Measurements from ENCODE around the gene ZFPM1. TPM values are rescaled to one million over a fixed set of nuclear protein-coding genes. Genes with fewer than 3 reads are reported as not detected.
A peak's percentile ranks its signal among the peaks of the same experiment; 100 is the strongest.

ZFPM1 gene
- total and polyA plus RNA-seq, 4 donors = 0.19 to 12.8 (median 5.3) TPM

- TF ChIP-seq, protein P1, sequence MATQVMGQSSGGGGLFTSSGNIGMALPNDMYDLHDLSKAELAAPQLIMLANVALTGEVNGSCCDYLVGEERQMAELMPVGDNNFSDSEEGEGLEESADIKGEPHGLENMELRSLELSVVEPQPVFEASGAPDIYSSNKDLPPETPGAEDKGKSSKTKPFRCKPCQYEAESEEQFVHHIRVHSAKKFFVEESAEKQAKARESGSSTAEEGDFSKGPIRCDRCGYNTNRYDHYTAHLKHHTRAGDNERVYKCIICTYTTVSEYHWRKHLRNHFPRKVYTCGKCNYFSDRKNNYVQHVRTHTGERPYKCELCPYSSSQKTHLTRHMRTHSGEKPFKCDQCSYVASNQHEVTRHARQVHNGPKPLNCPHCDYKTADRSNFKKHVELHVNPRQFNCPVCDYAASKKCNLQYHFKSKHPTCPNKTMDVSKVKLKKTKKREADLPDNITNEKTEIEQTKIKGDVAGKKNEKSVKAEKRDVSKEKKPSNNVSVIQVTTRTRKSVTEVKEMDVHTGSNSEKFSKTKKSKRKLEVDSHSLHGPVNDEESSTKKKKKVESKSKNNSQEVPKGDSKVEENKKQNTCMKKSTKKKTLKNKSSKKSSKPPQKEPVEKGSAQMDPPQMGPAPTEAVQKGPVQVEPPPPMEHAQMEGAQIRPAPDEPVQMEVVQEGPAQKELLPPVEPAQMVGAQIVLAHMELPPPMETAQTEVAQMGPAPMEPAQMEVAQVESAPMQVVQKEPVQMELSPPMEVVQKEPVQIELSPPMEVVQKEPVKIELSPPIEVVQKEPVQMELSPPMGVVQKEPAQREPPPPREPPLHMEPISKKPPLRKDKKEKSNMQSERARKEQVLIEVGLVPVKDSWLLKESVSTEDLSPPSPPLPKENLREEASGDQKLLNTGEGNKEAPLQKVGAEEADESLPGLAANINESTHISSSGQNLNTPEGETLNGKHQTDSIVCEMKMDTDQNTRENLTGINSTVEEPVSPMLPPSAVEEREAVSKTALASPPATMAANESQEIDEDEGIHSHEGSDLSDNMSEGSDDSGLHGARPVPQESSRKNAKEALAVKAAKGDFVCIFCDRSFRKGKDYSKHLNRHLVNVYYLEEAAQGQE (IDR thresholded peaks at IDR 0.05) = no peak
- TF ChIP-seq, protein P2, sequence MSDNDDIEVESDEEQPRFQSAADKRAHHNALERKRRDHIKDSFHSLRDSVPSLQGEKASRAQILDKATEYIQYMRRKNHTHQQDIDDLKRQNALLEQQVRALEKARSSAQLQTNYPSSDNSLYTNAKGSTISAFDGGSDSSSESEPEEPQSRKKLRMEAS (IDR thresholded peaks at IDR 0.05) = no peak
Measured at GRCh38 chr16:88430185-88430523, 22.9 kb upstream of the ZFPM1 start (continued).

- H3K36me3 ChIP-seq (ENCODE audit: control insufficient read depth in 4 of 4, insufficient read depth in 3 of 4, low read depth in 1 of 4, low read length in 3 of 4) = no peaks in the 10 kb centered on the region
- DNase-seq (ENCODE audit: low spot score) = no peak
- peaks cover 0 to 3% (median under 1%) of the 10 kb centered on the region in 4 donors for H3K4me1 ChIP-seq (ENCODE audit: control insufficient read depth in 4 of 4, insufficient read depth in 4 of 4, low read length in 3 of 4)
- no peak for TF ChIP-seq EGR1 (IDR thresholded peaks at IDR 0.05; ENCODE audit: low read depth in 2 of 2)
- no peak for TF ChIP-seq HNF4A (conservative IDR thresholded peaks at IDR 0.05)
- TF ChIP-seq TAF1 (conservative IDR thresholded peaks at IDR 0.05) = no peak
- TF ChIP-seq, protein P3, sequence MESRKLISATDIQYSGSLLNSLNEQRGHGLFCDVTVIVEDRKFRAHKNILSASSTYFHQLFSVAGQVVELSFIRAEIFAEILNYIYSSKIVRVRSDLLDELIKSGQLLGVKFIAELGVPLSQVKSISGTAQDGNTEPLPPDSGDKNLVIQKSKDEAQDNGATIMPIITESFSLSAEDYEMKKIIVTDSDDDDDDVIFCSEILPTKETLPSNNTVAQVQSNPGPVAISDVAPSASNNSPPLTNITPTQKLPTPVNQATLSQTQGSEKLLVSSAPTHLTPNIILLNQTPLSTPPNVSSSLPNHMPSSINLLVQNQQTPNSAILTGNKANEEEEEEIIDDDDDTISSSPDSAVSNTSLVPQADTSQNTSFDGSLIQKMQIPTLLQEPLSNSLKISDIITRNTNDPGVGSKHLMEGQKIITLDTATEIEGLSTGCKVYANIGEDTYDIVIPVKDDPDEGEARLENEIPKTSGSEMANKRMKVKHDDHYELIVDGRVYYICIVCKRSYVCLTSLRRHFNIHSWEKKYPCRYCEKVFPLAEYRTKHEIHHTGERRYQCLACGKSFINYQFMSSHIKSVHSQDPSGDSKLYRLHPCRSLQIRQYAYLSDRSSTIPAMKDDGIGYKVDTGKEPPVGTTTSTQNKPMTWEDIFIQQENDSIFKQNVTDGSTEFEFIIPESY (IDR thresholded peaks at IDR 0.05) = no peak
- TF ChIP-seq NR2F2 (IDR thresholded peaks at IDR 0.05) = peak; percentile 41
- peaks cover 0 to 9% (median 0%) of the 10 kb centered on the region in 4 donors for H3K27me3 ChIP-seq (ENCODE audit: control insufficient read depth in 4 of 4, insufficient read depth in 4 of 4, low read length in 3 of 4)
- H3K27ac ChIP-seq (ENCODE audit: low read depth in 1 of 2, low read length in 2 of 2) = peak overlapping the region; percentile 20 to 37
- peak overlapping the region in 1 of 2 donors; percentile 16 for H3K9ac ChIP-seq (ENCODE audit: low read depth in 1 of 2, low read length in 2 of 2)
- no peaks in the 10 kb centered on the region for H3K9me3 ChIP-seq (ENCODE audit: control insufficient read depth in 4 of 4, low read length in 3 of 4)
- WGBS = 16% methylated on average over 80 of the region's 80 CpGs
- H3K4me3 ChIP-seq (ENCODE audit: low read depth in 1 of 3, low read length in 3 of 3) = peak overlapping the region in 1 of 3 donors; percentile 49
Measured at GRCh38 chr16:88430524-88431446, 22.3 kb upstream of the ZFPM1 start.

- H3K27me3 ChIP-seq (ENCODE audit: control insufficient read depth in 4 of 4, insufficient read depth in 4 of 4, low read length in 3 of 4) = peaks cover 0 to 9% (median 0%) of the 10 kb centered on the region in 4 donors
- H3K36me3 ChIP-seq (ENCODE audit: control insufficient read depth in 4 of 4, insufficient read depth in 3 of 4, low read depth in 1 of 4, low read length in 3 of 4) = no peaks in the 10 kb centered on the region
- H3K27ac ChIP-seq (ENCODE audit: low read depth in 1 of 2, low read length in 2 of 2) = no peak overlapping the region
- H3K9me3 ChIP-seq (ENCODE audit: control insufficient read depth in 4 of 4, low read length in 3 of 4) = no peaks in the 10 kb centered on the region
- no peak overlapping the region for H3K4me3 ChIP-seq (ENCODE audit: low read depth in 1 of 3, low read length in 3 of 3)
- WGBS = 84% methylated on average over 22 of the region's 22 CpGs
- TF ChIP-seq, protein P2 (IDR thresholded peaks at IDR 0.05) = no peak
- TF ChIP-seq, protein P1 (IDR thresholded peaks at IDR 0.05) = no peak
- TF ChIP-seq YY1 (IDR thresholded peaks at IDR 0.05) (no peak), RXRA (IDR thresholded peaks at IDR 0.05) (no peak), FOXA1 (IDR thresholded peaks at IDR 0.05) (no peak), GABPA (IDR thresholded peaks at IDR 0.05 in 1 of 2, conservative IDR thresholded peaks at IDR 0.05 in 1 of 2) (no peak), NR2F2 (IDR thresholded peaks at IDR 0.05) (no peak)
- TF ChIP-seq, protein P3 (IDR thresholded peaks at IDR 0.05) = no peak
- TF ChIP-seq, protein P4, sequence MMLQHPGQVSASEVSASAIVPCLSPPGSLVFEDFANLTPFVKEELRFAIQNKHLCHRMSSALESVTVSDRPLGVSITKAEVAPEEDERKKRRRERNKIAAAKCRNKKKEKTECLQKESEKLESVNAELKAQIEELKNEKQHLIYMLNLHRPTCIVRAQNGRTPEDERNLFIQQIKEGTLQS (IDR thresholded peaks at IDR 0.05) = no peak
- no peak overlapping the region for H3K9ac ChIP-seq (ENCODE audit: low read depth in 1 of 2, low read length in 2 of 2)
- H3K4me1 ChIP-seq (ENCODE audit: control insufficient read depth in 4 of 4, insufficient read depth in 4 of 4, low read length in 3 of 4) = peaks cover 0 to 3% (median under 1%) of the 10 kb centered on the region in 4 donors
- DNase-seq (ENCODE audit: low spot score) = no peak
Measured at GRCh38 chr16:88431651-88432050, 21.4 kb upstream of the ZFPM1 start.

All from liver (tissue), 9 donors.